GM12801 (cell line): ENCODE measurements around the gene CST2.

Source experiments
- CTCF ChIP-seq: IDR thresholded peaks from one replicate; pipeline ENCODE4 v1.5.1; 2011; ENCODE audit warnings: control low read depth; ENCODE audit not compliant: insufficient read length; ENCODE audit errors: extremely low read depth

Gene CST2, protein sequence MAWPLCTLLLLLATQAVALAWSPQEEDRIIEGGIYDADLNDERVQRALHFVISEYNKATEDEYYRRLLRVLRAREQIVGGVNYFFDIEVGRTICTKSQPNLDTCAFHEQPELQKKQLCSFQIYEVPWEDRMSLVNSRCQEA

DNA sequence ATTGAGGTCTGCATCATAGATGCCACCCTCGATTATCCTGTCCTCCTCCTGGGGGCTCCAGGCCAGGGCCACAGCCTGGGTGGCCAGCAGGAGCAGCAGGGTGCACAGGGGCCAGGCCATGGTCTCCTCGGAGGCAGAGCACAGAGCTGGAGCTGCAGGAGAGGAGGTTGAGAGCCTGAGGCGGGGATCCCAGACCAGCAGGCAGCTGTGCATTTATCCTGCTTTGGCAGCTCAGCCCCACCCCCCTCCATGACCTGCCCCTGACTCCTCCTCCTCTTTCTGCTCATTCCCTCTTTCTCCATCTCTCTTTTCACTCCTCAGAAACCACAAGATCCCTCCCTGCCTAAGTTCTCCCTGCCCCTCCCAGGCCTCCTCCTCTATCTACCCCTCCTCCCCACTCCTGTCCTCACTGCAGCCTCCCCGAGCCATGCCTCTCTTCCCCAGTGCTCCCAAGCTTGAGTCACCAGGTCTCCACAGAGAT lies at the start of gene CST2:
TSS of gene CST2 (minus strand) at position 189 of the 481 bp plus-strand sequence. CDS start at position 120, 69 bp downstream.
- no peak for TF ChIP-seq CTCF

GRCh38 chr20:23875606-23876237 lies 49.2 kb upstream of the CST2 start:
- no peak for TF ChIP-seq CTCF

GRCh38 chr20:23874747-23875146 lies 48.2 kb upstream of the CST2 start:
- no peak for TF ChIP-seq CTCF

DNA sequence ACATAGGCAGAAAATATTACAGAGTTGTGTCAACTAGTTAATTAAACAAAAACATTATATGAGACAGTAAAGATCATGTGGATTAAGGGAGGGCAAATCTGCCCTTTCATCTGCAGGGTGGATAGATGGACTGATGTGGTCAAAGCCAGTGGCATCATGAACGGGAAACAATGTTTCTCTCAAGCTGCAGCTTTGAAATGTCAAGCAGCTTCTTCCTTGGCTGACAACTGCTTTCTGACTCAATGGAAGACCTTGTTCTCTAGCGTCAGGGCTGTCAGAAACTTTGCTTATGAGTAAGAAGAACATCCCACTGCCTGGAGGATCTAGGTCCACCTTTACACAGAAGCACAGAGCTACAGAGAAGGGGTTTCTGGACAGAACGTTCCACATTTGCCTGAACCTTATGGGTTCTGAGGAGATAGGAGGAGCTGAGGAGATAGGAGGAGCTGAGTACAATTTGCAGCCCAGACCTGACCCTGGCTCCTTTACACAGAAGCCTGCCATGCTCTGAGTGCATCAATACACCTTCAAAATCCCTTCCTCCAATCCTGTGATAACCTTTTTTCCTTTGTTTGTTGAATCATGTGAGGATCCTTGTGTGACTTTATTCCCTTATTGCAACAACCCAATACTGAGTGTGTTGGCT lies 47.0 kb upstream of the CST2 start:
- TF ChIP-seq CTCF: no peak

DNA sequence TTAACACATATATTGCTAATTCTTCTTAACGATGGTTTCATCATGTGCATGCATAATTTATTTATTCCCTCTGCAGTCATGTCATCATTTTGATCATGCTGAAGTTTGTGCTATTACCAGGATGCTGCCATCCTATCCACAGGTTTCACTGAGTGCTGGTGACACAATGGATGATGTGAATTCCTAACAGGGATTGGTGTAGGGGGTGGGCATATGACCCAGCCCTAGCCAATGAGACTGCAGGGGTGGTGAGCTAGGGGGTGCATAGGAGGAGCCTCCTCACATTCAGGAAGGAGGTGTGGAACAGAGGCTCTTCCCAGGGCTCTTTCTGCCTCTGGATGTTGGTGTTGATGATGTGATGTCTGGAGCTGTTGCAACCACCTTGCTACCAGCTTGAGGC lies 45.5 kb upstream of the CST2 start:
- no peak for TF ChIP-seq CTCF

DNA sequence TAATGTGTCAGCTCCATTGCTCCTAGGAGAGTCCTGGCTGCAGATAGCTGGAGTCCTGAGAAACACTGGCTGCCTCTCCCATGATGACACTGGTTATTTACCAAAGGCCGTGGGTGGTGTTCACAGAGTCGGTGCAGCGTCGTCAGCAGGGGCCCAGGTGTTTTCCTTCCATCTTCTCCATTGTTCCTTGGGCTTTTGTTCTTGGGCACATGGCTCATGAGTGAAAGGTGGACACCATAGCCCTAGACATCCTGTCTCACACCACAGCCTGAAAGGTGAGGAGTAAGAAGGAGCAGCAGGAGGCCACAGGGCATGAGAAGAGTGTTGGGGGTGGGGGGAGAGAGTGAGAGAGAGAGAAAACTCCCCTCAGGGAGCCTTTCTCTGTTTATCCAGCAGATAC lies 43.9 kb upstream of the CST2 start:
- no peak for TF ChIP-seq CTCF

DNA sequence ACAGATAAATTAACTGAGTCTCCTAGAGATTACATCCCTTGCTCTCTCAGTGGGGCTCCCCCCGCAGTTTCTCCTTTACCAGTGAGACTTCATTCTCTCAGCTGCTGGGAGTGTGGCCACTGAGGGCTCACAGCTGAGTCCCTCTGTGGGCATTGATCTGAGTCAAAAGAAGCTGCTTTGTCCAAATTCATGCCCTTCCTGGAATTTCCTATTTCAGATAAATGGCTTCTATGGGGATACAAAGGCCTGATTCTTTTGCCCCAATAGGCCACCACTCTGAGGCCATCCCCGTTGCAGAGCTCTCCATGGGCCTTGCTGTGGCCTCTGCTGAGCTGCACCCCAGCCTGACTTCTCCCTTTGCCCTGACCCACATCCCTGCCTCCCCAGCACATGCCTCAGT lies 43.0 kb upstream of the CST2 start:
- TF ChIP-seq CTCF: no peak
